IMR-90 (cell line): ENCODE measurements around the gene TRMT2A. TPM values are rescaled to one million over a fixed set of nuclear protein-coding genes. Genes with fewer than 3 reads are reported as not detected.

Experiments
- ATAC-seq: fragments of 200-7000 bp; cut with Tn5 transposase; 2 replicates; pipeline ENCODE4 v1.9.1; 2020; ENCODE audit warnings: low read depth, mild to moderate bottlenecking, moderate library complexity
- BruUV-seq: library from RNA; stranded (reverse); fragments of 400-500 nt; replicated peaks from 2 replicates; lab custom pipeline; 2021; lab: Mats Ljungman, UMichigan
- CTCF ChIA-PET: fragments of 300-600 bp; formaldehyde crosslinking; extraction: SDS; loops from one replicate; lab custom pipeline; 2021; ENCODE audit warnings: antibody characterized with exemption; lab: Yijun Ruan, JAX
- POLR2A ChIA-PET: fragments of 300-600 bp; sonication (Branson Sonifier 250); formaldehyde crosslinking; loops from one replicate; lab custom pipeline; 2022; ENCODE audit warnings: antibody characterized with exemption; ENCODE audit not compliant: unreplicated experiment; lab: Charles Lee
- DNase-seq: peaks from one replicate; pipeline ENCODE4 v3.0.0; 2013
- H2AFZ ChIP-seq: replicated peaks from 2 replicates; pipeline ENCODE3; 2013; ENCODE audit warnings: low read length, mild to moderate bottlenecking; ENCODE audit not compliant: poor library complexity
- H2AK5ac ChIP-seq: 2 replicates; pipeline ENCODE4 v1.6.1; 2013; ENCODE audit warnings: low read depth, low read length, inconsistent platforms
- H2AK9ac ChIP-seq: replicated peaks from 2 replicates; pipeline ENCODE3; 2013; ENCODE audit warnings: mild to moderate bottlenecking, low read depth, low read length, moderate library complexity; ENCODE audit not compliant: poor library complexity
- H2BK120ac ChIP-seq: 2 replicates; pipeline ENCODE4 v1.6.1; 2013; ENCODE audit warnings: low read depth, low read length, inconsistent platforms
- H2BK15ac ChIP-seq: 3 replicates; pipeline ENCODE4 v1.6.1; 2013; ENCODE audit warnings: low read depth, low read length, inconsistent platforms
- H2BK20ac ChIP-seq: 2 replicates; pipeline ENCODE4 v1.6.1; 2013; ENCODE audit warnings: low read depth, mild to moderate bottlenecking, inconsistent platforms, low read length, moderate library complexity
- H2BK5ac ChIP-seq: 2 replicates; pipeline ENCODE4 v1.6.1; 2013; ENCODE audit warnings: mild to moderate bottlenecking, low read depth, low read length, inconsistent platforms; ENCODE audit not compliant: poor library complexity, severe bottlenecking
- H3K14ac ChIP-seq: replicated peaks from 2 replicates; pipeline ENCODE4 v1.6.1; 2013; ENCODE audit warnings: low read depth, low read length, inconsistent platforms
- H3K18ac ChIP-seq: 2 replicates; pipeline ENCODE4 v1.6.1; 2013; ENCODE audit warnings: low read depth, low read length, control low read depth
- H3K23ac ChIP-seq: 2 replicates; pipeline ENCODE4 v1.6.1; 2013; ENCODE audit warnings: low read depth, low read length, inconsistent platforms
- H3K27ac ChIP-seq: 2 replicates; pipeline ENCODE4 v1.5.1; 2013; ENCODE audit warnings: mild to moderate bottlenecking, control low read depth, low read length; ENCODE audit not compliant: insufficient read depth
- H3K27me3 ChIP-seq: 2 replicates; pipeline ENCODE4 v1.6.1; 2013; ENCODE audit warnings: low read length; ENCODE audit not compliant: control insufficient read depth, insufficient read depth
- H3K36me3 ChIP-seq: 2 replicates; pipeline ENCODE4 v1.6.1; 2013; ENCODE audit warnings: low read length, mixed read lengths; ENCODE audit not compliant: control insufficient read depth, insufficient read depth
- H3K4ac ChIP-seq: 2 replicates; pipeline ENCODE4 v1.6.1; 2013; ENCODE audit warnings: low read depth, low read length, inconsistent platforms
- H3K4me1 ChIP-seq: 2 replicates; pipeline ENCODE4 v1.6.1; 2013; ENCODE audit warnings: low read length, mixed read lengths; ENCODE audit not compliant: control insufficient read depth, insufficient read depth
- H3K4me2 ChIP-seq: 2 replicates; pipeline ENCODE4 v1.6.1; 2013; ENCODE audit warnings: low read depth, mild to moderate bottlenecking, control low read depth, low read length, moderate library complexity
- H3K4me3 ChIP-seq: 2 replicates; pipeline ENCODE4 v1.5.1; 2013; ENCODE audit warnings: low read depth, mild to moderate bottlenecking, control low read depth, low read length, moderate library complexity; ENCODE audit not compliant: insufficient read depth
- H3K56ac ChIP-seq: 2 replicates; pipeline ENCODE4 v1.6.1; 2013; ENCODE audit warnings: low read length, inconsistent platforms; ENCODE audit not compliant: insufficient read depth; ENCODE audit errors: extremely low read depth
- H3K79me1 ChIP-seq, 2 experiments: 2 replicates each; pipeline ENCODE4 v1.6.1; 2013; ENCODE audit warnings: low read length in 2 of 2, inconsistent platforms in 1 of 2, low read depth in 1 of 2
- H3K9ac ChIP-seq: 2 replicates; pipeline ENCODE4 v1.6.1; 2013; ENCODE audit warnings: low read depth, low read length, control low read depth
- H3K9me1 ChIP-seq: 2 replicates; pipeline ENCODE4 v1.6.1; 2013; ENCODE audit warnings: low read length, inconsistent platforms; ENCODE audit not compliant: insufficient read depth
- H3K9me3 ChIP-seq: 2 replicates; pipeline ENCODE4 v1.6.1; 2013; ENCODE audit warnings: low read length; ENCODE audit not compliant: control insufficient read depth, insufficient read depth
- H4K20me1 ChIP-seq: 2 replicates; pipeline ENCODE4 v1.6.1; 2013; ENCODE audit warnings: low read length, inconsistent platforms; ENCODE audit not compliant: insufficient read depth
- H4K5ac ChIP-seq: 2 replicates; pipeline ENCODE4 v1.6.1; 2013; ENCODE audit warnings: mild to moderate bottlenecking, low read depth, low read length, control low read depth
- H4K8ac ChIP-seq, 2 experiments: 2 replicates each; pipeline ENCODE4 v1.6.1; 2013; ENCODE audit warnings: low read depth in 2 of 2, low read length in 2 of 2, control low read depth in 1 of 2, inconsistent platforms in 1 of 2
- H4K91ac ChIP-seq: 2 replicates; pipeline ENCODE4 v1.6.1; 2013; ENCODE audit warnings: low read depth, low read length, inconsistent platforms; ENCODE audit not compliant: insufficient read depth
- CEBPB ChIP-seq: IDR thresholded peaks from 2 replicates; pipeline ENCODE4 v1.6.1; 2012; ENCODE audit warnings: low read depth, low read length, improper control_type of control experiment
- FOS ChIP-seq: fragments of 150-350 bp; IDR thresholded peaks from 2 replicates; pipeline ENCODE4 v1.6.1; 2016; ENCODE audit warnings: low read depth, low read length
- MXI1 ChIP-seq: IDR thresholded peaks from 2 replicates; pipeline ENCODE4 v1.6.1; 2012; ENCODE audit warnings: low read depth, mild to moderate bottlenecking, low read length, moderate library complexity, borderline replicate concordance
- NFE2L2 ChIP-seq: fragments of 150-350 bp; IDR thresholded peaks from 2 replicates; pipeline ENCODE4 v1.6.1; 2016; ENCODE audit warnings: low read depth, mild to moderate bottlenecking, low read length
- POLR2A ChIP-seq: IDR thresholded peaks from 2 replicates; pipeline ENCODE4 v1.6.1; 2012; ENCODE audit warnings: mild to moderate bottlenecking, low read depth, low read length
- RAD21 ChIP-seq: IDR thresholded peaks from 2 replicates; pipeline ENCODE4 v1.6.1; 2012; ENCODE audit warnings: low read length, improper control_type of control experiment
- WGBS, 2 experiments: methylation state at CpG; one replicate each; pipeline versions ENCODE4 v1.1.5 to v1.1.7; 2013; ENCODE audit warnings: missing lambda C conversion rate in 2 of 2; ENCODE audit not compliant: insufficient read length in 1 of 2; ENCODE audit errors: extremely low coverage in 2 of 2; 5-methylcytosine and 5-hydroxymethylcytosine counted together
- dilution Hi-C: fragments of 300-500 bp; cut with HindIII; formaldehyde crosslinking; loops from one replicate; pipeline ENCODE4 v1.14.3; 2018; ENCODE audit warnings: low sequenced_read_pairs; ENCODE audit not compliant: unreplicated experiment
- in situ Hi-C: fragments of 300-500 bp; cut with MboI; formaldehyde crosslinking; loops from 3 replicates; pipeline ENCODE4 v1.14.3; 2019; ENCODE audit warnings: low sequenced_read_pairs, inconsistent platforms, mixed read lengths
- intact Hi-C: fragments of 100-400 bp; cut with micrococcal nuclease; formaldehyde crosslinking; loops from 2 replicates; pipeline ENCODE4 v1.10.0; 2022
- polyA plus RNA-seq, 3 experiments: library from polyadenylated mRNA; depleted of rRNA; stranded (reverse); fragments of >200 nt; gene quantifications; 2 replicates each; pipeline ENCODE4 v1.2.3, GENCODE V29; 2012; ENCODE audit warnings: low replicate concordance in 1 of 3
- total RNA-seq: library from RNA; depleted of rRNA; stranded (reverse); fragments of >200 nt; gene quantifications from 2 replicates; pipeline ENCODE4 v1.2.3, GENCODE V29; 2012
- TF ChIP-seq, protein P1 (sequence below): conservative IDR thresholded peaks from 2 replicates; pipeline ENCODE4 v1.5.1; 2012; ENCODE audit warnings: mild to moderate bottlenecking, low read depth, low read length, improper control_type of control experiment

The TRMT2A gene
- total and polyA plus RNA-seq, 2 of the 4 experiments (the other 2 are of a cell fraction), result 22.0 to 39.1 TPM

DNA sequence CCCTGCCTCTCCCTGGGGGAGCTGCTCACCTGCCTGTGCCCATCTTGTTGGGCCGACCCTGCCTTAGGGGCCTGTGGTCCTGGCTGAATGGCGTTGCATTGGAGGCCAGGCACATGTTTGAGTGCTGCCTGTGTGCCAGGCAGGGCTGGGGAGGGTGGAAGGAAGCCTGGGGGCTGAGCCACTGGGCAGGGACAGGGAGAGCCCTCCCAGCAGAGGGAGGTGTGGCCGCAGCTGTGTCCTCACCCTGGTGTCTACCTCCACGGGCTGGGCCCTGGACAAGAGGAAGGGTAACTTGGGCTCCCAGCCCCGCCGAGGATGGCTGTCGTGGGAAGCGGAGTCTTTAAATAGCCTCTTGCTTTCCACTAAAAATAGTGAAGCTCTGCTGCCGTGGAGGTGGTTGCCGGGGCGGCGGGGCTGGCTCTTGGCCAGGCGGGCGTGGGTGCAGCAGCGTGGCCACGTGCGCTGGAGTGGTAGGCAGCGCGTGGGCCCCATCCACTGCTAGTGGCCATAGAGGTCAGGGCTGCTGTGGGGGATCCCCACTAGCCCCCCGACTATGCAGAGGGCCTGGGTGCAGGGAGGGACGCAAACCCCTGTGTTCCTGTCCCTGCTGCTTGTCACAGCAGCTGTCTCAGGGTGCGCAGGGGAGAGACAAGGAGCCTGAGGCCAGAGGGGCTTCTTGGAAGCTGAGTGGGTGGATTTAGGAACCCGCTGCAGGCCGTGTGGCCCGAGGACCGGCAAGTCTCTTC, 20.8 kb upstream of the TRMT2A start:
- no peak overlapping the region for H3K18ac ChIP-seq
- peaks cover 6% of the 10 kb centered on the region for H3K36me3 ChIP-seq
- no peak overlapping the region for H3K56ac ChIP-seq
- no peak overlapping the region; the same call in 1 of the 2 replicates for H4K91ac ChIP-seq
- TF ChIP-seq MXI1, result no peak
- no peak for TF ChIP-seq RAD21
- TF ChIP-seq CEBPB, result no peak
- TF ChIP-seq, protein P1, sequence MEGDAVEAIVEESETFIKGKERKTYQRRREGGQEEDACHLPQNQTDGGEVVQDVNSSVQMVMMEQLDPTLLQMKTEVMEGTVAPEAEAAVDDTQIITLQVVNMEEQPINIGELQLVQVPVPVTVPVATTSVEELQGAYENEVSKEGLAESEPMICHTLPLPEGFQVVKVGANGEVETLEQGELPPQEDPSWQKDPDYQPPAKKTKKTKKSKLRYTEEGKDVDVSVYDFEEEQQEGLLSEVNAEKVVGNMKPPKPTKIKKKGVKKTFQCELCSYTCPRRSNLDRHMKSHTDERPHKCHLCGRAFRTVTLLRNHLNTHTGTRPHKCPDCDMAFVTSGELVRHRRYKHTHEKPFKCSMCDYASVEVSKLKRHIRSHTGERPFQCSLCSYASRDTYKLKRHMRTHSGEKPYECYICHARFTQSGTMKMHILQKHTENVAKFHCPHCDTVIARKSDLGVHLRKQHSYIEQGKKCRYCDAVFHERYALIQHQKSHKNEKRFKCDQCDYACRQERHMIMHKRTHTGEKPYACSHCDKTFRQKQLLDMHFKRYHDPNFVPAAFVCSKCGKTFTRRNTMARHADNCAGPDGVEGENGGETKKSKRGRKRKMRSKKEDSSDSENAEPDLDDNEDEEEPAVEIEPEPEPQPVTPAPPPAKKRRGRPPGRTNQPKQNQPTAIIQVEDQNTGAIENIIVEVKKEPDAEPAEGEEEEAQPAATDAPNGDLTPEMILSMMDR, result no peak
- no peak for TF ChIP-seq POLR2A
- no peak for TF ChIP-seq FOS
- no peak for TF ChIP-seq NFE2L2
- CTCF ChIA-PET, result no interaction called here
- no peak overlapping the region for H3K9ac ChIP-seq
- no peak for ATAC-seq
- H2AFZ ChIP-seq, result no peak overlapping the region
- no peak overlapping the region for H4K5ac ChIP-seq
- H3K4me1 ChIP-seq, result peaks cover 24% of the 10 kb centered on the region
- H3K4me3 ChIP-seq, result no peak overlapping the region
- H3K9me3 ChIP-seq, result no peaks in the 10 kb centered on the region
- H3K27me3 ChIP-seq, result no peaks in the 10 kb centered on the region
- dilution Hi-C loops, result no loop called here
- H3K23ac ChIP-seq, result no peak overlapping the region
- no peak overlapping the region for H3K4me2 ChIP-seq
- H2BK5ac ChIP-seq, result no peak overlapping the region
- H4K20me1 ChIP-seq, result peaks cover 81% of the 10 kb centered on the region
- no peak overlapping the region for H3K14ac ChIP-seq
- H2BK15ac ChIP-seq, result no peak overlapping the region
- no peak overlapping the region for H3K27ac ChIP-seq
- WGBS, 2 experiments, result 79% methylated on average over 6 of the region's 26 CpGs; no CpG with 5 or more reads in 1 of the 2 experiments
- H2BK120ac ChIP-seq, result no peak overlapping the region
- intact Hi-C loops, result no loop called here
- no peak overlapping the region for H3K4ac ChIP-seq
- in situ Hi-C loops, result no loop called here
- no peak for DNase-seq
- H2AK9ac ChIP-seq, result peak overlapping the region; percentile 73
- peaks cover 20 to 93% of the 10 kb centered on the region in 2 experiments for H3K79me1 ChIP-seq
- H3K9me1 ChIP-seq, result peaks cover 18% of the 10 kb centered on the region
- H2BK20ac ChIP-seq, result no peak overlapping the region
- no peak overlapping the region for H4K8ac ChIP-seq
- peak overlapping the region; percentile 43; the same call in 1 of the 2 replicates for H2AK5ac ChIP-seq
- BruUV-seq, result no TSS peak
- POLR2A ChIA-PET, result no interaction called here
